Stimulated activated CD4-positive, alpha-beta T cell treated with anti-CD3 and anti-CD28 coated beads, Interleukin-1b, Interleukin-23, amount 100 ng/mL, for 1 hour (primary cell): ENCODE results near the gene GNAO1.
"Not testable (repeated sequence)": the region's sequence is repeated elsewhere in the genome, so short reads cannot be mapped to it uniquely, and the experiment has no call there.

Source experiments
- DNase-seq, 2 donors: peaks; one replicate each; pipeline ENCODE4 v3.0.0-alpha.2; 2020; ENCODE audit warnings: low read depth in 2 of 2

Gene GNAO1

DNA sequence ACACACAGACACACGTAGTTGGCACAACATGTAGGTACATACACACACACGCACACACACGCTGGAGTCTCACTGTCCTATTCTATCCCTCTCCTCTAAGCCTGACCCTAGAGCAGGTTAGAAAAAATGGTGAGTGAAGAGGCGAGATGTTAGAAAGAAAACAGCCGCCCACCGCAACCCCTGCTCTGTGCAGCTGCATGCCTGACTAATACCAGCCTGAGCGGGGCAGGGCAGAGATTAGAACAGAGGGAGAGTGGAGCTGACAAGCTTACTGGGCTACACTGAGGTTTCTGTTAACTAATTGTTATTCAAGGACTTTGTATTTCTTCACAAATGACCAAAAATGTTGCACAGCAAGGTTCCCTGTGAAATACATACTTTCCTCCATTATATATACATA, 174.3 kb downstream of the GNAO1 start:
- DNase-seq, result no peak

DNA sequence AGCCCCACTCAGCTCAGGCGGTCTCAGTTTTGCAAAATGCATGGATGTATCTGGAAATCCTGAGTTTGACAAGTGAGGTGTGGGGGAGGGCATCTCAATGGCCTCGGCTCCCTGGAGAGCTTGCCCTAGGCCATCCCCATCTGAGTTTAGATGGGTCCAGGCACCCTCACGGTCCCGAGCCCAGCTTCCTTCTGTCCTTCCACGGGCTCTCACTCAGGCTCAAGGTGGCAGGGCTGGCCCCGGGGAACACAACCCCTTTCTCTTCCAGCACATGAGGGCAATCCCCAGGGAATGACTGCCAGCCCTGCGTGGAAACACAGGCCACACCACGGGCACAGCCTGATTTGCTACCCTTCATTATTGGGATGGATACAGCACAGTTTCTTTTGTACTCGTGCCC, 175.7 kb downstream of the GNAO1 start:
- DNase-seq, result no peak

DNA sequence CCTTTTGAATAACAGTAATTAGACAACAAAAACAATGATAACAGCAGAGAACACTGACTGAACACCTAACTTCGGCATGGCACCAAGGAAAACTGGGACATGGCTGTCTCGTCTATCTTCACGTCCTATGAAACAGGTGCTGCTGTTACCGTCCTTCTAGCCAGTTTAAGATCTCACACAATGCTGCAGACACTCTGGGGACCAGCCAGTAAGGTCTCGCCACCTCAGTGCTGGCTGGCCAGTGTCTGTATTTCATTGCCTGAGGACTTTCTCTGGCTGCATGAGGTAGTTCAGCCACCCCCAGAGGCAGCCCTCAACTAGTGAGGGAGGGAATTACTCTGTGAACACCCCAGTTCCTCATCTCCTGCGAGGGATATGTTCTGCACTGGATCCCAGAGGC, 176.5 kb downstream of the GNAO1 start:
- DNase-seq, result no peak

DNA sequence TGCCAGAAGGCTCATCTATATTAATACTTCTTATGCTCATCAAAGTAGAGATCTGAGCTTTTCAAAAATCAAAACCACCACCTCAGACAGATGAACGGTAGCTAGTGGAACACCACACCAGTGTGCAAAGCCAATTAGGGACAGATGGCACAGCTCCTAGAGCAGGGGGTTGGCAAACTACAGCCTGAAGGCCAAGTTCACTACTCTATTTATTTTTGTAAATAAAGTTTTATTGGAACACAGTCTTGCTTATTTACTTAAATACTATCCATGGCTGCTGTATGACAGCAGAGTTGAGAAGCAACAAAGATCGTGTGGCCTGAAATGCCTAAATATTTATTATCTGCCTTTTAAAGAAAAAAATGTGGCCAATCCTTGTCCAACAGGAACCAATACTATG, 177.3 kb downstream of the GNAO1 start:
- no peak for DNase-seq

DNA sequence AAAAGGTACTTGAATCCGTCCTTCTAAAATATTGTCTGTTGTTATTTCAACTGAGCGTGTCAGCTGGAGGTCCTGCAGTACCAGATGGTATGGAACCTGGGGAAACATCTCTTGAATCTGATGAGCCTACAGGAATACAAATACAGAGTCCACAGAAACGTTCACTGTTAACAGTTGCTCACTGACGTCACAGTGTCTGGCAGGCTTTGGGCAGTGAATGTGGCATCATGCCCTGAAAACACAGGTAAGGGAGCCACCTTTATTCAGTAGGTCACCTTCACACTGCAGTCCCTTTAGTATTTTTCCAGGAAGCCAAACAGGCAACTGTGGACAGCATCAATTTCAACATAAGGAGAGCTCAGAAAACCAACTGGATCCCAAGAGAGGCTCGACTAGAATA, 177.9 kb downstream of the GNAO1 start:
- no peak for DNase-seq

DNA sequence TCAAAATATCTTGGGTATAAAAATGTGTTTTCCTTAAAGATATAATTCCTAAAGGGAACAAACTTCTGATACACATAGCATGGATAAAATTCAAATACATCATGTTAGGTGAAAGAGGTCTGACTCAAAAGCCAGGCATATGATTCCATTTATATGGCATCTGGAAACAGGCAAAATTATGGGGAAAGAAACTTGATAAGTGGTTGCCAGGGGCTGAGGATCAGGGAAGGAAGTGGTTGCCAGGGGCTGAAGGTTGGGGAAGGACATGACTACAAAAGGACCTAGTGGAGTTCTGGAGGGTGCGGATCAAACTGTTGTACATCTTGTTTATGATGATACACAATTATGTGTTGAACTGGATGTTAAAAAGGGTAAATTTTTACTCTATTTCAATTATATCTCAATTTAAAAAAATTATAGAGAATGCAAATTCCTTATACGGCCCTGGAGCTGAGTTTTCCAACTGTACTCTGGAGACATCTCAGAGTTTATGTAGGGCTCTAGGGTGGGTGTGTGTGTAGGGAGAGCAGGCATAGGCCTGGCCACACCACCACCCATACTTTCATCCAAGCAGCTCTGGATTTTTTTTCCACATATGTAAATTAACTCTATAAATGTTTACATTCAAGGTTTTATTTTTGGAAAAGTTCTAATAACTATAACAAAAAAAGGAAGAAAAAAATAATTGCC, 179.0 kb downstream of the GNAO1 start:
- no peak for DNase-seq

DNA sequence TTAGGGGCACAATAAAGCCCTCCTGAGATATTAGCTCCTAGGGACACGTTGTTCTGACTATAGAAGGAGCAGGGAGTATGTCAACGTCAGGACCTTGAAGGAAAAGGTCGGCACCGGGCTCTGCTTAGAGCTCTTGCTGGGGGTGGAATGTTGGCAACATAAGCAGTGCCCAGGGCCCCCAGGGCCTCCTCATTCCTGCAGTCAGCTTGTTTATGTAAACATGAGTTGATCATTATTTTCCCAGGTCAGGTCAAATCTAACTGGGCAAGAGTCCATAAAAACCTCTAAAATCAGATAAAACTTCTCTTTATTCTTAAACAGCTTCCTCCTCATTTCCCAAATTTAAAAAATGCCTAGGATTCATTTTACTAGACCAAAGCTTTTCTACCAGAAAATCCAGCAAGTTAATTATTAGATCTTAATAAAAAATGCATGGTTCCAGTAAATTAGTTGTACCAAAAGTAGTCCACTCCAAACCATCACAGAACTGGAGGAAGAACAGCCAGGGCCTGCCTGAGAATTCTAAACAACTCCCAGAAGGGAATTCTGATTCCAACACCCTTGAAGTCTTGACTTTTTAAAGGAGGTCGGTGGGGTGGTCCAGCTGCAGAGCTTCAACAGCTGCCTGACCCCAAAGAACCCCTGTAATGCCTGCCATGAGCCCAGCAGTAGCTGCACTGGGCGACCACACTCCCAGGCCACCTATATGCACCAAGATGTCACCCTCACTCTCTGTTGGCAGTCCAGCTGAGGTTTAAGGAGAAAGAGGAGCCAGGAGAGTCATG, 179.8 kb downstream of the GNAO1 start:
- no peak for DNase-seq

DNA sequence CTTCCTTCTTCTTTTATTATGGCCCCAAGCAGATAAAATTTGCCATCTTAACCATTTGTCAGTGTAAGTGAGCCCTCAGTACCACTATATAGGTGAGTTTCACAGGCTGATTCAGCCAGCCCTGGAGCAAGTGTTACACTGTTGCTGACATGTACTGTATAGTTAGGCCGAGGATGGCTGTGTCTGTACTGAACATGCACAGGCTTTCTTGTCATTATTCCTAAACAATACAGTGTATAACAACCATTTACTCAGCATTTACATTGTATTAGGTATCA, 180.3 kb downstream of the GNAO1 start:
- DNase-seq, result no peak

DNA sequence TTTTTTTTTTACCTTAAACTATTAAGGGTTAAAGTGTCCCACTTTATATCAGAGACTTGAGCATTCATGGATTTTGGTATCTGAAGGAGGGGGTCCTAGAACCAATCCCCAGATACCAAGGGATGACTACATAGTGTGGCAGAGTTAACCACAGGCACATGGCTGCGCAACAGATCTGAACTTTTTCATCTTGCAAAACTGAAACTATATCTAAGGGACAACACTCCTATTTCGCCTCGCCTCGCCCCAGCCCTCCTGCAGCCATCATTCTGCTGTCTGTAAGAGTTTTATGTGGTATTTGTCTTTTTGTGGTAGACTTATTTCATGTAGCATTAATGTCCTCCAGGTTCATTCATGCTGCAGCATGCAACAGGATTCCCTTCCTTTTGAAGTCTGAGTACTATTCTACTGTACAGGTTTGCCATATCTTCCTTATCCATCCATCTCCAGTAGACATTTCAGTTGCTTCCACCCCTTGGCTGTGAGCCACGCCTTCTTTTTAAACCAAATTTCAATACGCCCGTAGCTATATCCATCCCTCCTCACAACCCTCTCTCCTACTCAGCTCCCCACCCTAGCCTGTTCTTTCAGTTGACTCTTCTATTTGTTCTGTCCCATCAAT, 180.8 kb downstream of the GNAO1 start:
- DNase-seq, result no peak

DNA sequence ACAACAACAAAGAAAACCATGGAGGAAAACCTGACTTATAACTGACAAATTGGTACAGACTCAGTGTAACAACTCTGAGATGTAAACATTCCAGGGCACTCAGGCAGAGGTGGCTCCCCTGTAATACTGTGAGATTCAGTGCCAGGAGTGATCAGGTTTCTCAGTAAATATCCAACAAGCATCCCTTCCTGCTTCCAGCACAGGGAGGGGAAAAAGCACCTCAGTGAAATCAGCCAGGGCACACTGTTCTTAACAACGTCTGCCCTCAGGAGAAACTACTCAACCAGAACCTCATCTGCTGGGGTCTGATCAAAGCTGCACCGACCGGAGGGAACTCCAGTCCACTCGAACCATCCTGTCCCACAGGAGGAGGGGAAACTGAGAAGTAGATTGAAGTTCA, 181.7 kb downstream of the GNAO1 start:
- no peak for DNase-seq

DNA sequence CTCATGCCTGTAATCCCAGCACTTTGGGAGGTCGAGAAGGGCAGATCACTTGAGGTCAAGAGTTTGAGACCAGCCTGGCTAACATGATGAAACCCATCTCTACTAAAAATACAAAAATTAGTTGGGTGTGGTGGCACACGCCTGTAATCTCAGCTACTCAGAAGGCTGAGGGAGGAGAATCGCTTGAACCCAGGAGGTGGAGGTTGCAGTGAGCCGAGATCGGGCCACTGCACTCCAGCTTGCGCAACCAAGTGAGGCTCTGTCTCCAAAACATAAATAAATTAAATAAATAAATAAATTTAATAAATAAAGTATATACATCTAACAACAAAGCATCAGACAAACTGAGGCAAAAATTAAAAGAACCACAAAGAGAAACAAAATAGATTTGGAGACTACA, 184.5 kb downstream of the GNAO1 start:
- not testable (repeated sequence) for DNase-seq

DNA sequence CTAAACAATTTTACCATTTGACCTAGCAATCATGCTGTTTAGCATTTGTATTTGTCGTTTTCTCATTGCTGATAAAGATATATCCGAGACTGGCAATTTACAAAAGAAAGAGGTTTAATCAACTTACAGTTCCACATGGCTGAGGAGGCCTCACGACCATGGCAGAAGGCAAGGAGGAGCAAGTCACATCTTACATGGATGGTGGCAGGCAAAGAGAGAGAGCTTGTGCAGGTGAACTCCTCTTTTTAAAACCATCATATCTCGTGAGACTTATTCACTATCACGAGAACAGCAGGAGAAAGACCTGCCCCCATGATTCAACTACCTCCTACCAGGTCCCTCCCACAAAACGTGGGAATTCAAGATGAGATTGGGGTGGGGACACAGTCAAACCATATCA, 187.8 kb downstream of the GNAO1 start:
- DNase-seq, result not testable (repeated sequence)

DNA sequence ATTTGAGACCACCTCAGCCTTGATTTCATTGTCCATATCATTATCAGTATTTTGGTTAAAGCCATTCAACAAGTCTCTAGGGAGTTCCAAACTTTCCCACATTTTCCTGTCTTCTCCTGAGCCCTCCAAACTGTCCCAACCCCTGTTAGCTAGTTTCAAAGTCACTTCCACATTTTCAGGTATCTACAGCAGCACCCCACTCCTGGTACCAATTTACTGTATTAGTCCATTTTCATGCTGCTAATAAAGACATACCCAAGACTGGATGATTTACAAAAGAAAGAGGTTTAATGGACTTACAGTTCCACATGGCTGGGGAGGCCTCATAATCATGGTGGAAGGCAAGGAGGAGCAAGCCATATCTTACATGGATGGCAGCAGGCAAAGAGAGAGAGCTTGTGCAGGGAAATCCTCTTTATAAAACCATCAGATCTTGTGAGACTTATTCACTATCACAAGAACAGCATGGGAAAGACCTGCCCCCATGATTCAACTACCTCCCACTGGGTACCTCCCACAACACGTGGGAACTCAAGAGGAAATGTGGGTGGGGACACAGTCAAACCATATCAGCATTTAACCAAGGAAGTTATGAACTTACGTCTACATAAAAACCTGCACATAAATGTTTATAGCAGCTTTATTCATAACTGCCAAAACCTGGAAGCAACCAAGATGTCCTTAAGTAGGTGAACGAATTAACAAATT, 189.6 kb downstream of the GNAO1 start:
- DNase-seq, result not testable (repeated sequence)

DNA sequence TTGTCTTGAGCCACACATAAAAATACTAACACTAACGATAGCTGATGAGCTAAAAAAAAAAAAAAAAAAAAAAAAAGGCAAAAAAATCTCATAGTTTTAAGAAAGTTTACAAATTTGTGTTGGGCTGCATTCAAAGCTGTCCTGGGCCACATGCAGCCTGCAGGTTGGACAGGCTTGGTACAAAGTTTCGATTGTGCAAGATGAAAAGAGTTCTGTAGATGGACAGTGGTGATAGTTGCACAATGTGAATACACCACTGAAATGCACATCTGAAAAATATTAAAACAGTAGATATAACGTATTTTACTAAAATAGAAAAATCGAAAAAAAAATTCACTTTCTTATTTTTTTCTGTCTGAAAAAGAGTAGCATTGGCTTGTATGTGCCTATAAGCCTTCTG, 191.2 kb downstream of the GNAO1 start:
- DNase-seq, result no peak

DNA sequence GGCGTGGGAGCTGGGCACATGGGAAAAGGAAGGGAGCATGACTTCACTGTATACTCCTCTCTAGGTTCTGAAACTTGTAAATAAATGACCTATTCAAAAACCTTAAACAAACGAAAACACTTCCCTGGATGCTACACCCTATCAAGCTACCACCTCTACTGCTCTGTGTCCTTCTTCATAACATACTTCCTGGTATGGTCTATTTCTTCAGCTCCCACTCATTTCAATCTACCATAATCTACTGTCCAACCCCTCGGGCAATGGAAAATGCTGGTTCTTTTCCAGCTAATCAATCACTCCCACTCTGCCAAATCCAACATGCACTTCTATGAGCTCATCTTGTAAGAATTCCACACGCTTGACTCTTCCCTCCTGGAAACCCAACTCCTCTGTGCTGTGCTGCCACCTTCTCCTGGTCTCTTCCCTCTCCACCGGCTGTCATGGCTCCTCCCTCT, 191.6 kb downstream of the GNAO1 start:
- no peak for DNase-seq

DNA sequence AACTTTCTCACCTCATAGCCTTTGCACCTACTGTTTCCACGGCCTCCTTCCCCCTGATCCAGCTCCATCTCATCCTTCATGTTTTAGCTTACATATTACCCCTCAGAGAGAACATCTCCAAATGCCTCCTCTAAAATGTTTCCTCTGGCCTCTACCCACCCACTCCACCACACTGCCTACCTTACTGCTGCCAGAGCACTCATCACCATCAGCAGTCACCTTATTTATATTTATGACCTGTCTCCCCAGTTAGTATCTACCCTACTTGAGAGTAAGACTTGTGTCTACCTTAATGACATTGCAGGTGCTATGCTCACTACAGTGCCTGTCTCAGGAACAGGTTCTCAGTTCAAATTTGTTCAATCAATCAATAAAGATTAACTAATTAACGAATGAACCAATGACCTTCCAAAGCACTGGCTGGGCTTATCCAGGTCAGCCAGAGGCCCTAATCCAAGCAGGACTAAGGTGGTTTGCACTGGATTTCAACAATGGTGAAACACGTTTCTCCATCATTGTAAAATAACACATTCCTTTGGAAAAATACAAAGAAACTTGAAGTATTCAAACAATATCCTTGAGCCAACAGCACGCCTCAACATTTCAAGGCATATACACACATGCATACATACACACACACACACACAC, 192.9 kb downstream of the GNAO1 start:
- no peak for DNase-seq

DNA sequence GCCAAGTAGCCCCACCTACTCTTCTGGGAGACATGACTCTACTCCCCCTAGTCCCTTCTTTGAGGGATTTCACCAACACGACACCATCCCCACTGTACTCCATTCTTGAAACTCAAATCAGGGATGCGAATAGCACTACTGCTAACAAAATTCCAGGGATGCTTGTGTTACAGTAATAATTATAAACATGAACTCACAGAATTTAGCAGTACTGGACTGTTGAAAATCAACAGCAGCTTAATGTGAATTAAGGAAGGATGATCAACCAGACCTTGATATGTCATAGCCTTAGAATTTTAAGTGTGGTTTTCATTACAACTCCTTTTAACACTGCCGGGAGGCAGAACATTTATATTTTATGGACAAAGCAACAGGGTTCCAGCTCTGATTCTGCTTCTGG, 196.1 kb downstream of the GNAO1 start:
- DNase-seq, result no peak

DNA sequence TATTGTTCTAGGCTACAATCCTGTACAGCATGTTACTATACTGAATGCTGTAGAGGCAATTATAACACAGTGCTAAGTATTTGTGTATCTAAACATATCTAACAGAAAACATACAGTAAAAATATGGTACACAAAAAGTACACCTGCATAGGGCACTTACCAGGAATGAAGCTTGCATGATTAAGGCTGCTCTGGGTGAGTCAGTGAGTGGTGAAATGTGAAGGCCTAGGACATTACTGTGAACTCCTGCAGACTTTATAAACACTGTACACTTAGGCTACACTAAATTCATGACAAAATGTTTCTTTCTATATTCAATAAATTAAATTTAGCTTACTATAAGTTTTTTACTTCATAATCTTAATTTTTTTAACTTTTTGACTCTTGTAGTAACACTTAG, 196.9 kb downstream of the GNAO1 start:
- no peak for DNase-seq

DNA sequence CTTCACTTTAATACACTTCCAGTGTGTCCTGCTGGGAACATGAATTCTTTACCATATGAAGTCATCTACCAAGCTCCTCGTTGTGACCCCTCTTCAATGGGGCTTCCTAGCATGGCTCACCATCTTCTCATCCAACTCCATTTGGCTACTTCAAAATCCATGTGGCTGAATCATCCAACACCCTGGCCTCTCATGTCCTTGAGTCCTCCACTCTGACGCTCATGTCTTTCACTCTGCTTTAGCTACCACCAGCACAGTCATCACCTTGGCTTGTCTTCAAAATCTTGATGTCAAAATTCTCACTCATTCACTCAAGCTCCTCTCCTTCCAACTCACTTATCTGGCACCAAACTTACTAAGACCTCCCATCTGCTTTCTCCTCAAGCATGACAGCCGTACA, 198.3 kb downstream of the GNAO1 start:
- no peak for DNase-seq

DNA sequence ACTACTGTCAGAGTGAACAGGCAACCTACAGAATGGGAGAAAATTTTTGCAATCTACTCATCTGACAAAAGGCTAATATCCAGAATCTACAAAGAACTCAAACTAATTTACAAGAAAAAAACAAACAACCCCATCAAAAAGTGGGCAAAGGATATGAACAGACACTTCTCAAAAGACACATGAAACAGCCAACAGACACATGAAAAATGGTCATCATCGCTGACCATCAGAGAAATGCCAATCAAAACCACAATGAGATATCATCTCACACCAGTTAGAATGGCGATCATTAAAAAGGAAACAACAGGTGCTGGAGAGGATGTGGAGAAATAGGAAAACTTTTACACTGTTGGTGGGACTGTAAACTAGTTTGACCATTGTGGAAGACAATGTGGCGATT, 205.4 kb downstream of the GNAO1 start:
- DNase-seq, result not testable (repeated sequence)

DNA sequence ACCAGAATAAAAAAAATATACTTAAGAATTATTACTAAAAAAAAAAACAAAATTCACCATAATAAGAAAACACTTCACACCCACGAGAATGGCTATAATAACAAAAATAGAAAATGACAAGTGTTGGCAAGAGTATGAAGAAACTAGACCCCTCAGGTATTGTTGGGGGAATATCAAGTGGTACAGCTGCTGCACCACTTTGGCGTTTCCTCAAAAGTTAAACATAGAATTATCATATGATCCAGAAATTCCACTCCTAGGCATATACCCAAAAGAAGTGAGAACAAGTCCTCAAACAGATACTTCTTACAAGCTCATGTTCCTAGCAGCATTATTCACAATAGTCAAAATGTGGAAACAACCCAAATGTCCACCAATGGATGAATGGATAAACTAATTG, 207.8 kb downstream of the GNAO1 start:
- DNase-seq, result no peak

DNA sequence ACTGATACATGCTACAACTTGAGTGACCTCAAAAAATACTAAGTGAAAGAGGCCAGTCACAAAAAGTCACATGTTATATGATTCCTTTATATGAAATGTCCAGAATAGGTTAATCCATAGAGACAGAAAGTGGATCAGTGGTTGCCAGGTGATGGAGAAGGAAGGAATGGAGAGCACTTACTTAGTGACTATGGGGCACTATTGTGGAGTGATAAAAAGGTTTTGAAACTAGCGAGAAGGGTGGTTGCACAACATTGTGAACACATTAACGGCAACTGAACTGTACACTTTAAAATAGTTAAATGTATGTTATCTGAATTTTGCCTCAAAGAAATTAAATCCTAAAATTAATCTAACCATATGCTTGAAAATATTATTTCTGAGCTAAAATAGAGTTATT, 208.2 kb downstream of the GNAO1 start:
- DNase-seq, result no peak
